ENCODE data around the gene VSIG10. TPM values are rescaled to one million over a fixed set of nuclear protein-coding genes. Genes with fewer than 3 reads are reported as not detected.

The VSIG10 gene
- total and polyA plus RNA-seq, 2 of the 13 experiments (the other 11 are each of a cell fraction or from before 2014, with no cell fraction given) = 25.6 to 42.5 TPM

- TF ChIP-seq, protein P1, sequence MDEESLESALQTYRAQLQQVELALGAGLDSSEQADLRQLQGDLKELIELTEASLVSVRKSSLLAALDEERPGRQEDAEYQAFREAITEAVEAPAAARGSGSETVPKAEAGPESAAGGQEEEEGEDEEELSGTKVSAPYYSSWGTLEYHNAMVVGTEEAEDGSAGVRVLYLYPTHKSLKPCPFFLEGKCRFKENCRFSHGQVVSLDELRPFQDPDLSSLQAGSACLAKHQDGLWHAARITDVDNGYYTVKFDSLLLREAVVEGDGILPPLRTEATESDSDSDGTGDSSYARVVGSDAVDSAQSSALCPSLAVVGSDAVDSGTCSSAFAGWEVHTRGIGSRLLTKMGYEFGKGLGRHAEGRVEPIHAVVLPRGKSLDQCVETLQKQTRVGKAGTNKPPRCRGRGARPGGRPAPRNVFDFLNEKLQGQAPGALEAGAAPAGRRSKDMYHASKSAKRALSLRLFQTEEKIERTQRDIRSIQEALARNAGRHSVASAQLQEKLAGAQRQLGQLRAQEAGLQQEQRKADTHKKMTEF (CRISPR knock-in tag; IDR thresholded peaks at IDR 0.05) = 0 out of 2 replicates have a peak, but pooled peaks have one; percentile 42
- TF ChIP-seq DNMT1 (CRISPR knock-in tag; IDR thresholded peaks at IDR 0.05) = no peak
- no peak for TF ChIP-seq MLLT10 (CRISPR knock-in tag; IDR thresholded peaks at IDR 0.05)
- no peak for TF ChIP-seq FOXM1 (CRISPR knock-in tag; IDR thresholded peaks at IDR 0.05)
- peak; percentile 83 for TF ChIP-seq NR2C2 (CRISPR knock-in tag; IDR thresholded peaks at IDR 0.05; ENCODE audit: borderline replicate concordance)
- TF ChIP-seq HCFC1 (IDR thresholded peaks at IDR 0.05; ENCODE audit: low read depth, low read length) = no peak
- TF ChIP-seq ETS1 (CRISPR knock-in tag; IDR thresholded peaks at IDR 0.05) = no peak
- 0 out of 2 replicates have a peak, but pooled peaks have one; percentile 25 for TF ChIP-seq ZNF547 (CRISPR knock-in tag; IDR thresholded peaks at IDR 0.05)
- TF ChIP-seq FOSL2 (CRISPR knock-in tag; IDR thresholded peaks at IDR 0.05) = peak; percentile 26; the same call in 1 of the 2 replicates
- no peak for TF ChIP-seq HMG20B (CRISPR knock-in tag; conservative IDR thresholded peaks at IDR 0.05)
- TF ChIP-seq SKI (IDR thresholded peaks at IDR 0.05; ENCODE audit: partially characterized antibody) = peak; percentile 39
- no peak for TF ChIP-seq RFX5 (IDR thresholded peaks at IDR 0.05; ENCODE audit: low read depth, low read length)
- TF ChIP-seq ZNF891 (CRISPR knock-in tag; IDR thresholded peaks at IDR 0.05) = no peak
- TF ChIP-seq KAT2B (IDR thresholded peaks at IDR 0.05; ENCODE audit: borderline replicate concordance, low read depth, low read length) = no peak
- TF ChIP-seq EED (CRISPR knock-in tag; IDR thresholded peaks at IDR 0.05) = no peak
- no peak for TF ChIP-seq CREB3 (CRISPR knock-in tag; IDR thresholded peaks at IDR 0.05)
- TF ChIP-seq ARID5B (CRISPR knock-in tag; IDR thresholded peaks at IDR 0.05) = peak; percentile 87; the same call in 1 of the 2 replicates
- peak; percentile 92 for TF ChIP-seq PPARG (CRISPR knock-in tag; conservative IDR thresholded peaks at IDR 0.05)
- TF ChIP-seq GZF1 (CRISPR knock-in tag; IDR thresholded peaks at IDR 0.05) = no peak
- no peak for TF ChIP-seq ZBTB21 (CRISPR knock-in tag; IDR thresholded peaks at IDR 0.05)
- TF ChIP-seq RXRB (CRISPR knock-in tag; IDR thresholded peaks at IDR 0.05; ENCODE audit: borderline replicate concordance) = peak; percentile 94
- TF ChIP-seq, protein P2, sequence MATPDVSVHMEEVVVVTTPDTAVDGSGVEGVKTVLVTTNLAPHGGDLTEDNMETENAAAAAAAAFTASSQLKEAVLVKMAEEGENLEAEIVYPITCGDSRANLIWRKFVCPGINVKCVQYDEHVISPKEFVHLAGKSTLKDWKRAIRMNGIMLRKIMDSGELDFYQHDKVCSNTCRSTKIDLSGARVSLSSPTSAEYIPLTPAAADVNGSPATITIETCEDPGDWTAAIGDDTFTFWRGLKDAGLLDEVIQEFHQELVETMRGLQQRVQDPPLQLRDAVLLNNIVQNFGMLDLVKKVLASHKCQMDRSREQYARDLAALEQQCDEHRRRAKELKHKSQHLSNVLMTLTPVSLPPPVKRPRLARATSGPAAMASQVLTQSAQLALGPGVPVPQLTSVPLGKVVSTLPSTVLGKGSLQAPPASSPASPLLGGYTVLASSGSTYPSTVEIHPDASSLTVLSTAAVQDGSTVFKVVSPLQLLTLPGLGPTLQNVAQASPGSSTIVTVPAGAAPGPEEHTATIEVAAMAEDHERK (CRISPR knock-in tag; IDR thresholded peaks at IDR 0.05; ENCODE audit: low read depth) = no peak
These were observed 20.6 kb upstream of the VSIG10 start (continued) for GRCh38 chr12:118124333-118124874.
